Anterior cingulate cortex (tissue), 58 donors: ENCODE results near the gene LRRC14B.

Source experiments
- DNase-seq, 58 donors: peaks; one replicate each; lab custom pipeline; 2025; lab: John Stamatoyannopoulos, UW

LRRC14B gene

DNA sequence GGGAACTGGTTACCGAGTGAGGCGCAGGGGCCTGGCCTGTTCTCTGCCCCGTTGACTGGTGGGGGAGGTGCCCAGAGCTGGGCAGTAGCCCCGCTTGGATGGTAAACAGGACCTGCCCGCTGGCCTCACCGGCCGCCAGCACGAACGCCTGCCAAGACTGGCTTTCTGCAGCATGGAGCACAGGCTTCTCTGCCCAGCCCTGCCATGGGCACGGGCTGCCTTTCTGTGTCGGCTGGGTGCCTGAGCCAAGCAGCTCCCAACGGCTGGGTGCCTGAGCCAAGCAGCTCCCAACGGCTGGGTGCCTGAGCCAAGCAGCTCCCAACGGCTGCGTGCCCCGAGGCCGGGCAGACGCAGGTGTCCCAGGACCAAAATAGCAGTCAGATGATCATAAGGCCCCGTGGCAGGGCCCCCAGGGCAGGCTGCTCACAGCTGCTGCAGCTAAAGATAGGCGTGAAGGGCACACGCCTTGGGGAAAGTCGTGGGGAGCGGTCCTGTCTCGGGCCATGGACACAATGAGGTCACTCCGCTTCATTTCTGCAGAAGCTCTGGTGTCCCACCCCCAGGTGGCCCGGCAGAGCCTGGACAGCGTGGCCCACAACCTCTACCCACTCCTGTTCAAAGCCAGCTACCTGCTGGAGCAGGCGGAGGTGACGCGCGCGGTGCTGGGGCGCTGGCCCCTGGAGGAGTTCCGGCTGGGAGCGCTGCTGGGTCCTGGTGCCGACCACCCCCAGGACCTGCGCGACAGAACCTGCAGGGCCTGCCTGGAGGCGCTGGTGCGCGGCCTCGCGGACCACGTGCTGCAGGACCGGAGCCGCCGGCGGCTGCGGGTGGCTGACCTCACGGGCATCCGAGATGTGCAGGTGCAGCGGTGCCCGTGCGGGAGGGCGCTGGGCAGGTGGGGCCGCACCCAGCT, at the start of gene LRRC14B:
Gene LRRC14B, plus strand, starts transcription at position 460 of the 913 bp plus-strand sequence. Its CDS starts 44 bp downstream, at position 504.
- peak in 51 of 58 donors; percentile 11 to 83 (median 53) for DNase-seq

DNA sequence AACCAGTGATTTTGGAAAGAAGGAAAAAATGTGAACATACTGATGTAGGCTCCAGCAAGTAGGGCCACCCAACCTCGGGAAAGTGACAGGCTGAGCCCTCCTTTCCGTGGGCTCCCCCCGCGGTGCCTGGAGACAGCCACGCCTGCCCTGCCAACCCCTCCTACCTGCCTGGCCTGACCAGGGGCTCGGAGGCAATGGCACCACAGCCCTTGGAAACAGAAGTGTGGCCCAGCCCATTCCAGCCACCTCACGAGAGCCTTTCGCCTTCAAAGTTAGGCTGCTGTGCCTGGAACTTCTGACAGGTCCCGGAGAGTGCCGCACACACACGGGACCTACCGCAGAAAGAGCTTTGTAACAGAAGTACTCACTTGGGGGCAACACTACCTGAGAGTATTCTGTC, 49.5 kb upstream of the LRRC14B start:
- DNase-seq = no peak

DNA sequence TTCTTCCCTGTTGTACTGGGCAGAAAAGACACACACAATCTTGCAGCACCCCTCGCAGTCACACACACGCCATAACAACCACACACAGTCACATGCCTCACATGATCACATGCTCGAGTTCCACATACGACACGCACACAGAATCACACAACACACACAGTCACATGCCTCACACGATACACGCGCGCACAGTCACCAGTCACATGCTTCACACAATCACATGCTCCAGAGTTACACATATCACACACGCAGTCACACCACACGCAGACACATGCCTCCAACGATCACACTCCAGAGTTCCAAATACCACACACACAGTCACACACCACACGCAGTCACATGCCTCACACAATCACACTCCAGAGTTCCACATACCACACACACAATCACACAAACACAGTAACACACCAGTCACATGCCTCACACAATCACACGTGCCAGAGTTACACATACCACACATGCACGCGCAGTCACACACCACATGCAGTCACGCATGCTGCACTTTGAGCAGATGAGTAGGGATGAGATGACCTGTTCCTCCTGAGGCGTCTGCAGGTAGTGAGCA, 49.0 kb upstream of the LRRC14B start:
- no peak for DNase-seq

DNA sequence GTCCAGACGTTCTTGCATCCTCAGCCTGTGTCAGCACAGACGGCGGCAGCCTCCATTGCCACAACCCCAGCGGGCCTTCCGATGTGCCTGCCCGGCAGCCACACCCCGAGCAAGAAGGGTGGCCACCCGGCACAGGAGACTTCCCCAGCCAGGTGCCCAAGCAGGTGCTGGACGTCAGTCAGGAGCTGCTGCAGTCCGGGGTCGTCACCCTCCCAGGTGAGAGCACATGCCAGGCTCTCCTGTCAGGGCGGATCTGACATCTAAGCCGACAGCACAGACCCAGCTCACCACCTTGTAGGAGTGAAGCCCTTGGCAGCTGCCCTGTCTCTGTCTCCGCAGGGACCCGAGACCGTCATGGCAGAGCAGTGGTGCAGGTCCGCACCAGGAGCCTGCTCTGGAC, 48.3 kb upstream of the LRRC14B start:
- no peak for DNase-seq

DNA sequence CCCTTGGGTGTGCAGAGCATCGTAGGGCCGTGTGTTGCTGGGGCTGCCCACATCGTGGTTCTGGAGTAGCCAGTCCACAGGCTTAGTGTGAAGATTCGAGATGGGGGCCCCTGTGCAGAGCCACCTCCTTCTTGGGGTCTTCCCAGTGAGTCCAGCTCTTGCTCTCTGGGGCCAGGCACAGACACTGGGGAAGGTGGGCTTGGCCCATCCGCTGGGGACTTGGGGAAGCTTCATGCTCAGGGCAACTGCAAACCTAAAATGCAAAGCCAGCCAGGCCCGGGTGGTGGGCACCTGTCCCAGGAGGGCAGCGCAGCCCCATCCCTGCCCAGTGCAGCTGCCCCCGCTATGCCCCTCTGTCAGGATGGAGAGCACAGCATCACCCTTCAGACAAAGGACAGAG, 46.4 kb upstream of the LRRC14B start:
- DNase-seq = no peak

DNA sequence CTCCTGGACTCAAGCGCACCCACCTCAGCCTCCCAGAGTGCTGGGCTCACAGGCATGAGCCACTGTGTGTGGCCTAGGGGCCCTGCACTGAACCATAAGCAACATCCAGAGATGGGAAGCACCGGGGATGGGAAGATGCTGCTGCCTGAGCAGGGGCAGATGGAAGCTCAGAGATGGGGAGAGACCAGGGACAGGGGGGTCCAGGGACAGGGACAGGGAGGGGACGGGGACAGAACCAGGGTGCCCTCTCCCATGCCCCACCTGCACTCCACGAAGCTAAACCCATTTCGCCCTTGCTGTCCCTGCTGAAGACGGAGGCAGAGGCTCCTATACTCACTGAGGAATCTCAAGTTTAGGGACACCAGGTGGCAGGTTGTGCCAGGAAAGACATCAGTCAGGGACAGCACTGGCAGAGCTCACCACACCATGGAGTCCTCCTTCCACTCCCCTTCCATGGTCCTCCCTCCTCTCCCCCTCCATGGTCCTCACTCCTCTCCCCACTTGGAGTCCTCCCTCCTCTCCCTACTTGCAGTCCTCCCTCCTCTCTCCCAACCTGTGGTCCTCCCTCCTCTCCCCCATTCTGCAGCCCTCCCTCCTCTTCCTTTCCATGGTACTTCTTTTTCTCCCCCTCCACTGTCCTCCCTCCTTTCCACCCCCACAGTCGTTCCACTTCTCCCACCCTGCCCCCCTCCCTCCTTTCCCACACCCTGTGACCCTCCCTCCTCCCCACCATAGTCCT, 45.5 kb upstream of the LRRC14B start:
- DNase-seq = no peak

DNA sequence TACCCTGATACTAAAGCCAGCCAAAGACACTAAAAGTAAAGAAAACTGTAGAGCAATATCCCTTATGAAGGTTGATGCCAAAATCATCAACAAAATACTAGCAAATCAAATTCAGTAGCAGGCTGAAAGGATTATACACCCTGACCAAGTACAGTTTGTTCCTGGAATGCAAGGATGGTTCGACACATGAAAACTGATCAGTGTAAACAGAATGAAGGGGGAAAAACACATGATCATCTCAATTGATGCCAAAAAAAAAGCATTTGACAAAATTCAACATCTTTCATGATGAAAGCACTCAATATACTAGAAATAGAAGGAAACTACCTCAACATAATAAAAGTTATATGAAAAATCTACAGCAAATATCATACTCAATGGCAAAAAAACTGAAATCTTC, 43.5 kb upstream of the LRRC14B start:
- DNase-seq = no peak

DNA sequence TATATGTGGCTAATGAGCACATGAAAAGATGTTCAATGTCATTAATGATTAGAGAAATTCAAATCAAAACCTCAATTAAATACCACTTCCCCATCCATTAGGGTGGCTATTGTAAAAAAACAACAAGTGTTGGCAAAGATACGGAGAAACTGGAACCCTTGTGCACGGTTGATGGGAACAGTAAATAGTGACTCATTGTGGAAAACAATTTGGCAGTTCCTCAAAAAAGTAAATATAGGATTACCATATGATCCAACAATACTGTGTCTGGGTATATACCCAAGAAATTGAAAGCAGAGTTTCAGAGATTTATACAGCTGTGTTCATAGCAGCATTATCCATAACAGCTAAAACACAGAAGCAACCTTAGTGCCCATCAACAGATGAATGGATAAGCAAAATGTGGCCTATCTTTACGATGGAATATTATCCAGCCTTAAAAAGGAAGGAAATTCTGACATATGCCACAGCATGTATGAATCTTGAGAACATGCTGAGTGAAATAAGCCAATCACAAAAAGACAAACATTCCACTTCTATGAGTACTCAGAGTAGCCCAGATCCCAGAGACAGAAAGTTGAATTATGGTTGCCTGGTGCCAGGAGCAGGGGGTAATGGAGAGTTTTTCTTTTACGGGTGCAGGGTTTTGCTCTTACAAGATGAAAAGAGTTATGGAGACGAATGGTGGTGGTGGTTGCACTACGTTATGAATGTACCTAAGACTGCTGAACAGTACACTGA, 41.4 kb upstream of the LRRC14B start:
- DNase-seq = no peak

DNA sequence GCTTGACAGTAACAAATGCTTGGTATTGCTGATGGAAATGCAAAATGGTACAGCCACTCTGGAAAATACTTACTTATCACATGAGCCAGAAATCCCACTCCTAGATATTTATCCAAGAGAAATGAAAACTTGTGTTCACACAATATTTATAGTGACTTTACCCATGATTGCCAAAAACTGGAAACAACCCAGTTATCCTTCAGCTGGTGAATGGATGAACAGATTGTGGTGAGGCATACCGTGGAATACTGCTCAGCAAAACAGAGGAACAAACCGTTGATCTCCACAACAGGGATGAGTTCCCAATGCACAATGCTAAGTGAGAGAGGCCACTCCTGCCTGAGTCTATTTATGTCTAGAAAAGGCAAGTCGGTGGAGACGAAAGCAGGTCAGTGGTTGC, 40.5 kb upstream of the LRRC14B start:
- no peak for DNase-seq

DNA sequence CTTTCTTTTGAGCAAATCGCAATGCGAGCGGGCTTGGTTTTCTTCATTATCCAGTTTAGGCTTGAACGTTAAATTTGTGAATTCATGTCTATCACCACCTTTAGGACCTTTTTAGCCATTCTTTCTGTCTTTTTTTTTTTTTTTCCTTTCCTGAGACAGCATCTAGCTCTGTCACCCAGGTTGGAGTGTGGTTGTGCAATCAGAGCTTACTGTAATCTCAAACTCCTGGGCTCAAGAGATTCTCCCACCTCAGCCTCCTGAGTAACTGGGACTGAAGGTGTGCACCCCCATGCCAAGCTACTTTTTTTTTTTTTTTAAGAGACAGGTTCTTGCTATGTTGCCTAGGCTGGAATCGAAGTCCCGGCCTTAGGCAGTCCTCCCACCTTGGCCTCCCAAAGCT, 39.2 kb upstream of the LRRC14B start:
- DNase-seq = no peak

DNA sequence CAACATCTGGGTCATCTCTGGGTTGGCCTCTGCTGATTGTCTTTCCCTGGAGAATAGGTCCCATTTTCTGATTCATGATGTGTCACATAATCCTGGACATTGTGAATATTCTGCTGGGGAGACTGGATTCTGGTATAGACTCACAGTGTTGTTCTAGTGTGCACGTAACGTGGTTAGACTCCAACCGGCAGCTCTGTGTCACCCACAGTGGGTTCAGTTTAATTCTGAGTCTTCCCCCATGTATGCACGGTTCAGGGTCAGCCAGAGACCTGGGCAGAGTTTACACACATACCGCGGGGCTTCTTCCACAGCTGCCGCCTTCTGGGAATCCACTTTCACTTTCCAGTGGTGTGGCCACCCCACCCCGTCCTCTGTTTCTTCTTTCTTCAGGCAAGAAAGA, 38.0 kb upstream of the LRRC14B start:
- DNase-seq = no peak

DNA sequence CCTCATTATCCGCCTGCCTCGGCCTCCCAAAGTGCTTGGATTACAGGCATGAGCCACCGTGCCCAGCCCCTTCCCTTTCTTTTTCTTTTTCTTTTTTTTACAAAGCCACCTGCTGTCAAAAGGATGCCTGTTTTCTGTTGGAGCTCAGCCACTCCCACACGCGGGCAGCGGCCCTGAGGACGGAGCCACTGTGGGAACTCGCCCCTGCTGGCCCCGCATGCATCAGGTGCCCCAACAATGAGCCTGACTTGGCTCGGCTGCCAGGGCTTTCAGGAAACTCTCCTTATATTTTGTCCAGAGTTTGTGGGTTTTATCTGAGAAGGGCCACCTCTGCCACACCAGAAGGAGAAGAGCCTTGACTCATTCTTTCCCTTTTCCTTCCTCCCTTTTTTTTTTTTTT, 37.1 kb upstream of the LRRC14B start:
- DNase-seq = no peak

DNA sequence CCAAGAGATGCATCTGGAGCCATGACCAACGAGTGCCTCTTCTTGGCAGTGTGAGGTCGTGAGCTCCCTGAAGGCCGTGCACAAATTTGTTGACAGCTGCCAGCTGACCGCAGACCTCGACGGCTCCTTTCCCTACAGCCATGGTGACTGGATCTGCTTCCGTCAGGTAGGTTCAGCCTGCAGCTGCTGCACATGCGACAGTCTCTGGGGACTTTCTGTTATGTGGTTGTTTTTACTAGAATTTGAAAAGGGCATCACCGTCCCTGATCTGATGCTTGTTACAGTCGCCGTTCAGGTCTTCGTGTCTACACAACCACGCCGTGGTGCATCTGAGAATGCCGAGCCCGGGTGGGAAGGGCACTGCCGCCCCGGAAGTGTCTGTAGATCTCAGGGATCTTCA, 36.5 kb upstream of the LRRC14B start:
- DNase-seq = no peak

DNA sequence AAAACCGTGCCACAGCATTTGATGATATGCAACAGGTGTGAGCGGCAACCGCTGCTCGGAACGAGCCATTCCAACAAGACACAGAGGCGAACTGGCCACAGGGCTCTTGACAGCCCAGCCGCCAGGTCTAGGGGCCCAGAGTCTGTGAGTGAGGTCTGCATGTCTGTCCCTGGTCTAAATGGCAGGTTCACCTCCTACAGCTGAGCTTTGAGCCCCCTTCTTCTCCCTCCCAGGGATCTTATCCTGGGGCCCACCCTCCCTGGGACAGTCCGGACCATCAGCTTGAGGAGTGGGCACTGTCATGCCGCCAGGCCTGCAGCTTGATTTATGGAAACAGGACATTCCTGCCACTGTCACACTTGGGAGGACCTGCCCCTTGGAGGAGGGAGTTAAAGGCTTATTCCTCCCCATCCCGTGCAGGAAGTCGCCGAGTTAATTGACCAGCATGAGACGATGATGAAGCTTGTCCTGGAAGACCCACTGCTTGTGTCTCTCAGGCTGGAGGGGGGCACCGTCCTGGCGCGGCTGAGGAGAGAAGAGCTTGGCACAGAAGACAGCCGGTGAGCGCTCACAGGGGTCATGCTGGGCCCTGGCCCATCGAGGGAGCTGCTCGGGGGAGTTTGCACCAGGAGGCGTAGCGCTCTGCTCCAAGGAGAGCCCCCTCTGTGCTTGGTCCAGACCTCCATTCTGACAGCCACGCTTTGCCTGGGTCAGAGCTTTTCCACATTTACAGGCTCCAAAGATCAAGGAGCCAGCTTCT, 35.5 kb upstream of the LRRC14B start:
- DNase-seq = no peak

DNA sequence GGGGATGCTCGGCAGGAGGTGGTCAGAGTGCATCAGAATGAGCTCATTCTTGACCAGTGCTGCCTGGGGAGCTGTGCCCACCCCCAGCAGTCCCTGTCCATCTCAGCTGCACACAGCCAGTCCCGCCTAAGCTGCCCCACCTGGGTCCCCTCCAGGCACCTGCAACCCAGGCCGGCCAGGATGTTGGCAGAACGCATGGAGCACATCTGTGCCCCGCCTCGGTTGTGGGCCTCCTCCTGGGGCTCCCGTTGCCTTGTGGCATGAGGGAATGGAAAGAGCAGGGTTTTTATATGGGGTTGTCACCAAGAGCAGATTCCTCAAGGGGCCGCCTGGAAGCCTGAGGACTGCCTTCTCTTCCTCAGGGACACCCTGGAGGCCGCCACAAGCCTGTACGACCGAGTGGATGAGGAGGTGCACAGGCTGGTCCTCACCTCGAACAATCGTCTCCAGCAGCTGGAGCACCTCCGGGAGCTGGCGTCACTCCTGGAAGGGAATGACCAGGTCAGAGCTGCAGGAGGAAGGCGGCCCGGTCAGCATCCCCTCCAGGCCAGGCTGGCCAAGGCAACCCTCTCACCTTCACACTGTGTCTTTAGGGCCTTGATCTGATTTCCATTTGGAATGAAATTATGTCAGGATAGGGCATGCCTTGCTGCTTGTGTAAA, 34.8 kb upstream of the LRRC14B start:
- no peak for DNase-seq

DNA sequence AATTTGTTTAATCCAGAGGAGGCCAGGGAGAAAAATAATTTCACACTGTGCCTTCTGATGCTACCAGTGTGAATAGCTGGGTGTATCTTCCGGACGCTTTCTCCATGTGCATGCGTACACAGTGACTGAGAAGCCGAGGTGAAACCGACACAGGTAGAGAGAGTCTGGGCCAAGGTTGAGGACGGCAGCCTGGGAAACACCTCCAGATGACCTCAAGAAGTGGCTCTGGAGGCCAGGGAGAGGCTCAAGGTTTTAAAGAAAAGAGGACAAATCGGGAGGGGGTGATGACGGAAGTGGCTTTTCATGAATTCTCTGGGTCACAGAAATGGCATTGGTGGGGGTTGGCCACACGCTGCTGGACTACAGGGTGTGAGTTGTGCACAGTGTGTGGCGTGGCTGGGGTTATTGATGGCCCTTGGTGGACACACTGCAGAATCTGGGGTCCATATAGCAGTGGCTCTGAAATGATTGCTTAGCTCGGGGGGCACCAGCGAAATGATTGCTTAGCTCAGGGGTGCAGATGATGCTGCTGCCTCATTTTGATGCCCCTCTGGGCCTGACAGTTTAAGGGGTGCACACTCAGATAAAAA, 34.1 kb upstream of the LRRC14B start:
- no peak for DNase-seq

DNA sequence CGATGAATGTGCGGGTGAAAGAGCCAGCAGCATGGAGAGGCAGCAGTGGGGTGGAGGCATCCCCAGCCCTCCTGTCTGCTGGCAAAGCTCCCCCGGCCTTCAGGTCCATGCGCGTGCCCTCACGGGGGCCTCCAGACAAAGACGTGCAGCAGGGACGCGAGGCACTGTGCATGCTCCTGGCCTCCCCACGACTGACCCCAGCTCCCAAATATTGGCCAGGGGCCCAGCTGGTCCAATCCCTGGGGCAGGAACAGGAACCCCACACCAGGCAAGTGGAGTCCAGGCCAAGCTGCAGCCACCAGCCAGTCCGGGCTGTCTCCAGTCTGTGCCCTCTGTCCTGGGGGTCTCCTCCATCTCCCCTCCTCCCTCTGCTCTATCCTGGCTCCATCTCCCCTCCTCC, 33.5 kb upstream of the LRRC14B start:
- no peak for DNase-seq

DNA sequence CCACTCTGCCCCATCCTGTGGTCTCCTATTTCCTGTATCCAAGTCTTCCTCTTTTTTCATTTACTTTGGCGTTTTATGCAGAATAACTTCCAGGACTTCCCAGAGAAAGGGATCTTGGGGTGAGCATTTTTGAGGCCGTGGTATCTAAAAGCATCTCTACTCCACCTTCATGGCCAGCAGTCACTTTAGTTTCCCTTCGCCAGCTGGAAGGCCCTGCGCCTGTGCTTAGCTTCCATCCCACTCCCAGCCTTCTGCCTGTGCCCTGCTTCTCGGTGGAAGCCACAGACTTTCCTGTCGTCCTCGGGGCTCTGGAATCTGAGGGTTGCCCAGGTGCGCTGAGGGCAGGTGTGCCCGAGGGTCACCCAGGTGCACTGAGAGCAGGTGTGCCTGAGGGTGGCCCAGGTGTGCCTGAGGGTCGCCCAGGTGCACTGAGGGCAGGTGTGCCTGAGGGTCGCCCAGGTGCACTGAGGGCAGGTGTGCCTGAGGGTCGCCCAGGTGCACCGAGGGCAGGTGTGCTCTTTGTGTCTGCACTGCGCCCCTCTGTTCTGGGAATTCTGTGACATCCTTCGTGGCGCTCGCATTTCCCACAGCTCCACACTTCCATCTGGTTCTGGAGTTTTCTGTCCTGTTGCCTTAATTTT, 32.4 kb upstream of the LRRC14B start:
- DNase-seq = no peak
